GM10266 (cell line): Measurements from ENCODE around the gene AIM2.
A peak's percentile ranks its signal among the peaks of the same experiment; 100 is the strongest.

ENCODE experiments used
- DNase-seq: peaks from one replicate; pipeline ENCODE4 v3.0.0; 2012; ENCODE audit errors: extremely low spot score
- TF ChIP-seq, protein P1 (sequence below): IDR thresholded peaks from 2 replicates; pipeline ENCODE4 v1.5.1; 2012; ENCODE audit warnings: mild to moderate bottlenecking, low read depth; ENCODE audit not compliant: control insufficient read depth, insufficient read depth; ENCODE audit errors: missing control alignments

AIM2 gene

GRCh38 chr1:159089184-159089791 is 12.7 kb upstream of the AIM2 start:
- DNase-seq: peak; percentile 26
- TF ChIP-seq, protein P1, sequence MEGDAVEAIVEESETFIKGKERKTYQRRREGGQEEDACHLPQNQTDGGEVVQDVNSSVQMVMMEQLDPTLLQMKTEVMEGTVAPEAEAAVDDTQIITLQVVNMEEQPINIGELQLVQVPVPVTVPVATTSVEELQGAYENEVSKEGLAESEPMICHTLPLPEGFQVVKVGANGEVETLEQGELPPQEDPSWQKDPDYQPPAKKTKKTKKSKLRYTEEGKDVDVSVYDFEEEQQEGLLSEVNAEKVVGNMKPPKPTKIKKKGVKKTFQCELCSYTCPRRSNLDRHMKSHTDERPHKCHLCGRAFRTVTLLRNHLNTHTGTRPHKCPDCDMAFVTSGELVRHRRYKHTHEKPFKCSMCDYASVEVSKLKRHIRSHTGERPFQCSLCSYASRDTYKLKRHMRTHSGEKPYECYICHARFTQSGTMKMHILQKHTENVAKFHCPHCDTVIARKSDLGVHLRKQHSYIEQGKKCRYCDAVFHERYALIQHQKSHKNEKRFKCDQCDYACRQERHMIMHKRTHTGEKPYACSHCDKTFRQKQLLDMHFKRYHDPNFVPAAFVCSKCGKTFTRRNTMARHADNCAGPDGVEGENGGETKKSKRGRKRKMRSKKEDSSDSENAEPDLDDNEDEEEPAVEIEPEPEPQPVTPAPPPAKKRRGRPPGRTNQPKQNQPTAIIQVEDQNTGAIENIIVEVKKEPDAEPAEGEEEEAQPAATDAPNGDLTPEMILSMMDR: peak; percentile 65

- no peak for DNase-seq
- TF ChIP-seq, protein P1: no peak
Measured at GRCh38 chr1:159088546-159089183, 12.1 kb upstream of the AIM2 start.

DNA sequence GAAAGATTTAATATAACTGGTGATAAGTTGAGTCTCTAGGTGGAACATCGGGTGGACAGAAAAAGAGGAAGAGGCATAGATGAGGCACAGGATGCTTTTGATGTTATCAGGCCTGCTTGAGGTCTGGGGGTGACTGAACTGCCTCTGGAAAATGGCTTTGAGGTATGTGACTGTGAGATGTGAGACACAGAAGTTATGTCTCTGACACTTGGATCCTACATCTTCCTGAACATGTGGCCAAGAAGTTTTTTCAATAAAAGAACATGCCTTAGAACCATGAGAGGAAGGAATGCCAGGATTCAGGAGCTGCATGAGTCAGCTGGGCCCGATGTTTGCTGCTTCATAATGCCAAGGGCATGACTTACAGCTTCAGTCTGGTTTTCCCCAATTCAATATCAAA is 11.5 kb upstream of the AIM2 start:
- DNase-seq: no peak
- TF ChIP-seq, protein P1: no peak

DNA sequence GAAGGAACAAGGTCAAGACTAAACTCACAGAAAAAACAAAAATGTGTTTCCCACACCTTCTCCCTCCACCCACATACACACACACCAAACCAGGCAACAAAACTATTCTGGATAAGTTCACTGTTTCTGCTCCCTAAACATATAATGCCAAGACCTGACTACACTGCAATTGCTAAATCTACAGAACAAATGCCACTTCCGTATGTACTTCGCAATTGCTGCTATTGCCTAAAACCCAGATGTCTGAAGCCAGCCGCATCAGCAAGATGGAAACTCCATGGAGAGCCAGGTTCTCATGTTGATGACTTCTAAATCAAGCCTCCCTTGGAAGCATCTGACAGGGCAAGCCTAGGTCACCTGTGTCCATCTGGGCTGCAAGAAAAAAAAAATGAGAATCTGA is 8.3 kb upstream of the AIM2 start:
- DNase-seq: no peak
- TF ChIP-seq, protein P1: no peak

- no peak for DNase-seq
Measured at GRCh38 chr1:159084152-159084551, 7.6 kb upstream of the AIM2 start.

DNA sequence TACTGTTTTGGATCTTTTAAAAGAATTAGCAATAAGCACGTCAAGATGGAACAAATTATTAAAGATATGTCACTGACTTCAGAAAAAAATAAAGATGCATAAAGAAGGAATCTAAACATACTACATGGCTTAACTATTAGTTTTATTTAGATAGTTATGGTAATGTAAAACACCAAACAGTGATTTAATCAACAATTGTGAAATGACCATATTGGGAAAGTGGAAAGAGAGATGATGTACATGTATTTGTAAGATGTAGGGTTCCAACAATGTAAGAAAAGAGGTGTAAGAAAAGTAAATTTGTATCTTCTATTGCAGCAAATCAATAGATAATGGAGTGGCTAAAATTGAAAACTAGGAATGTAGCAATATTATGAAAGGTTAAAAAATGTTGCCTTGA is 6.4 kb upstream of the AIM2 start:
- TF ChIP-seq, protein P1: no peak
- no peak for DNase-seq

More at GRCh38 chr1:159084152-159084551, 7.6 kb upstream of the AIM2 start:
- TF ChIP-seq, protein P1: no peak

- TF ChIP-seq, protein P1: no peak
- DNase-seq: no peak
Measured at GRCh38 chr1:159081626-159082025, 5.1 kb upstream of the AIM2 start.
